BE2C (cell line): ENCODE results near the gene KCNS1.

Source experiments
- DNase-seq: peaks from one replicate; pipeline ENCODE4 v3.0.0-alpha.2; 2020
- H3K27me3 ChIP-seq: fragments of 250-450 bp; sonication (Bioruptor Pico); 2 replicates; pipeline ENCODE4 v1.5.1; 2020; ENCODE audit warnings: mild to moderate bottlenecking
- H3K36me3 ChIP-seq: fragments of 250-450 bp; sonication (Bioruptor Pico); 2 replicates; pipeline ENCODE4 v1.5.1; 2020; ENCODE audit warnings: mild to moderate bottlenecking
- H3K4me1 ChIP-seq: fragments of 250-450 bp; sonication (Bioruptor Pico); 2 replicates; pipeline ENCODE4 v1.5.1; 2020
- H3K4me3 ChIP-seq: 2 replicates; pipeline ENCODE4 v1.5.1; 2011; ENCODE audit warnings: low read depth, low read length
- H3K9me3 ChIP-seq: fragments of 250-450 bp; sonication (Bioruptor Pico); 2 replicates; pipeline ENCODE4 v1.5.1; 2020
- CTCF ChIP-seq: IDR thresholded peaks from 2 replicates; pipeline ENCODE4 v1.5.1; 2012; ENCODE audit warnings: mild to moderate bottlenecking, low read depth, low read length

The KCNS1 gene

GRCh38 chr20:45111799-45112471 lies 11.0 kb upstream of the KCNS1 start:
- H3K9me3 ChIP-seq, result no peaks in the 10 kb centered on the region
- no peaks in the 10 kb centered on the region for H3K36me3 ChIP-seq
- TF ChIP-seq CTCF, result peak; percentile 49
- DNase-seq, result no peak
- no peaks in the 10 kb centered on the region; the same call in 1 of the 2 replicates for H3K27me3 ChIP-seq
- H3K4me1 ChIP-seq, result no peaks in the 10 kb centered on the region
- H3K4me3 ChIP-seq, result no peak overlapping the region

GRCh38 chr20:45111285-45111684 lies 10.4 kb upstream of the KCNS1 start:
- no peaks in the 10 kb centered on the region; the same call in 1 of the 2 replicates for H3K27me3 ChIP-seq
- no peaks in the 10 kb centered on the region for H3K36me3 ChIP-seq
- TF ChIP-seq CTCF, result no peak
- H3K4me3 ChIP-seq, result no peak overlapping the region
- no peaks in the 10 kb centered on the region for H3K9me3 ChIP-seq
- DNase-seq, result no peak
- no peaks in the 10 kb centered on the region for H3K4me1 ChIP-seq

GRCh38 chr20:45110301-45110700 lies 9.4 kb upstream of the KCNS1 start:
- Histone ChIP-seq H3K9me3 (no peaks in the 10 kb centered on the region), H3K27me3 (no peaks in the 10 kb centered on the region; the same call in 1 of the 2 replicates), H3K4me3 (no peak overlapping the region), H3K4me1 (no peaks in the 10 kb centered on the region), H3K36me3 (no peaks in the 10 kb centered on the region)
- DNase-seq, result no peak
- no peak for TF ChIP-seq CTCF

- Histone ChIP-seq H3K27me3 (no peaks in the 10 kb centered on the region; the same call in 1 of the 2 replicates), H3K9me3 (no peaks in the 10 kb centered on the region), H3K4me1 (no peaks in the 10 kb centered on the region), H3K36me3 (no peaks in the 10 kb centered on the region), H3K4me3 (no peak overlapping the region)
- no peak for TF ChIP-seq CTCF
- no peak for DNase-seq
Observed at GRCh38 chr20:45109634-45110033, 8.7 kb upstream of the KCNS1 start.

GRCh38 chr20:45105317-45105716 lies 4.4 kb upstream of the KCNS1 start:
- H3K4me1 ChIP-seq, result no peaks in the 10 kb centered on the region
- H3K9me3 ChIP-seq, result no peaks in the 10 kb centered on the region
- no peak for DNase-seq
- TF ChIP-seq CTCF, result no peak
- H3K36me3 ChIP-seq, result no peaks in the 10 kb centered on the region
- no peak overlapping the region for H3K4me3 ChIP-seq
- H3K27me3 ChIP-seq, result no peaks in the 10 kb centered on the region; the same call in 1 of the 2 replicates

GRCh38 chr20:45104786-45105185 lies 3.9 kb upstream of the KCNS1 start:
- DNase-seq, result no peak
- no peak overlapping the region for H3K4me3 ChIP-seq
- no peaks in the 10 kb centered on the region for H3K4me1 ChIP-seq
- no peaks in the 10 kb centered on the region for H3K9me3 ChIP-seq
- no peaks in the 10 kb centered on the region; the same call in 1 of the 2 replicates for H3K27me3 ChIP-seq
- no peak for TF ChIP-seq CTCF
- no peaks in the 10 kb centered on the region for H3K36me3 ChIP-seq
